ENCODE results near the gene ANKRD17. TPM values are rescaled to one million over a fixed set of nuclear protein-coding genes. Genes with fewer than 3 reads are reported as not detected.

The ANKRD17 gene
- total and polyA plus RNA-seq, 2 of the 4 experiments (the other 2 are of a cell fraction), result 28.5 to 75.3 TPM

DNA sequence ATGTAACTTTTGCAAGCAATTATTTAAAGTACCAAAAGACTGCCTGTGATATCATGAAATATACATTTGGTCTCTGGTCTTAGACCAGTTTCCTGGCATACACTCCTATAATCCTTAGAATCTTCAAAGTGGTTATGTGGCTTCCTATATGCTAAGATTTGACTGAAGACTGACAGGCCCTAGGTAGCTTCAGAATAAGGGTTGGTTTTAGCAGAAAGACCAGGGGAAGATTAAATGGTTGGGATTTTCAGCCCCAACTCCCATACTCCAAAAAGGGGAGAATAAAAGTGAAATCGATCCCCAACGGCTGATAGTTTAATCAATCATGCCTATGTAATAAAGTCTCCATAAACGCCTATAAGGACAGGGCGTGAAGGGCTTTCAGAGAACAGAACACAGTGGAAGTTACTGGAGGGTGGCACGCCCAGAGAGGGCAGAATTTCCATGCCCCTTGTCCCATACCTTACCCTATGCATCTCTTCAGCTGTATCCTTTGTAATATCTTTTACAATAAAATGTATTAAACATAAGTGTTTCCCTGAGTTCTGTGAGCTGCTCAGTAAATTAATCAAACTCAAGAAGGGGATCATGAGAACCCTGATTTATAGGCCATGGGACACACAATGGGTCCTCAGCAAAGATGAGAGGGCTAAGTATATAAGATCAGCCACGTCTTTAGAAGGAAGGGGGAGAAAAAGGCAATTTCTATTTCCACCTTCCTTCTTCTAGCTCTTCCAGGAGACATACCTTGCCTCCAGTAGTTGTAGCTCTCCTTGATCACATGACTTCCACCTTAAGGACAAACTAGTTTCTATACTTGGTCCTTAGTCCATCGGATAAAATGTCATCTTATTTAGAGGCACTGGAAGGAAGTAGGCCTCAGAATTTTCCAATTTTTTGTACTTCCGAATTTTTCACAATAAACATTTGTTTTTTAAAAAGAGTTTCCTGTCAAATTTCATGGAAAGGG is 26.8 kb downstream of the ANKRD17 start (continued):
- no peak for TF ChIP-seq RCOR1 (IDR thresholded peaks at IDR 0.05; ENCODE audit: insufficient replicate concordance, low read length)

DNA sequence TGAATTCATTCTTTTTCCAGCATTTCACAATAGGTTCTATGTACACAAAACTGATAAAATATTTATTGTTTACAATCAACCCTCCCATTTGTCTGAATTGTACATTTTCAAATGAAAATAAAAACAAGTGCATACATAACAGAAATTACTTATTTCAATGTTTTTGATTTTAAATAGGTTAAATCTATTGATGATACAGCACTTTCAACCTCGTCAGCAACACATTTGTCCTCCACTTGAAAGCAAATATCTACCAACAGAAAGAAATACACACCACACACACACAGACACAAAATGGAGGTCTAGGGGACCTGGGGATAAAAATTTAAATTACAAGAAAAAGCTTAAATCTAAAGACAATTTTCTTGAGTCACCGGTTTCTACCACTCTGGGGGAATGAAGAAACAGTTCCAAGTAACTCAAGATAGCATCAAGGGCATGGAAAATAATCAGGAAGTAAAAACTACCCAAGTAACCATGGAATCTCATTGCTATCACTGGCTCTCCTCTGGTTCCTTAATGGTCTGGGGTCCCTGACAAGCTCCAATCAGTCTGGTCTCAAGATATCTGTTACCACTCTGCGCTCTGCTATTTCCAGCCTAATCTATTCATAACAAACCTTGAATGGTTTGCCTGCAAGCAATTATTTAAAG is 27.6 kb downstream of the ANKRD17 start:
- Histone ChIP-seq H3K9ac (ENCODE audit: low read depth, low read length) (no peak overlapping the region), H3K36me3 (ENCODE audit: control insufficient read depth, insufficient read depth, low read length) (peaks cover 6% of the 10 kb centered on the region), H2AK9ac (replicated peaks; ENCODE audit: low read depth, low read length, poor library complexity) (no peak overlapping the region), H3K18ac (ENCODE audit: low read depth, low read length) (no peak overlapping the region), H3K79me1 (ENCODE audit: low read depth in 1 of 2, low read length in 2 of 2) (peaks cover 24 to 57% of the 10 kb centered on the region in 2 experiments), H3K56ac (ENCODE audit: extremely low read depth, insufficient read depth, low read length) (no peak overlapping the region), H4K20me1 (ENCODE audit: insufficient read depth, low read length) (peaks cover 13% of the 10 kb centered on the region), H2BK15ac (ENCODE audit: low read depth, low read length) (no peak overlapping the region), H3K4me2 (ENCODE audit: low read depth, low read length) (no peak overlapping the region), H3K27ac (ENCODE audit: insufficient read depth, low read length) (no peak overlapping the region), H4K91ac (ENCODE audit: insufficient read depth, low read depth, low read length) (no peak overlapping the region), H4K8ac (ENCODE audit: low read depth in 2 of 2, low read length in 2 of 2) (no peak overlapping the region), H4K5ac (ENCODE audit: low read depth, low read length) (no peak overlapping the region), H3K27me3 (ENCODE audit: control insufficient read depth, insufficient read depth, low read length) (no peaks in the 10 kb centered on the region), H3K4me3 (ENCODE audit: insufficient read depth, low read depth, low read length) (no peak overlapping the region), H3K4ac (ENCODE audit: low read depth, low read length) (no peak overlapping the region), H2BK5ac (ENCODE audit: low read depth, low read length, poor library complexity, severe bottlenecking) (no peak overlapping the region), H2BK120ac (ENCODE audit: low read depth, low read length) (no peak overlapping the region), H3K9me1 (ENCODE audit: insufficient read depth, low read length) (peaks cover 3% of the 10 kb centered on the region; the same call in 1 of the 2 replicates), H3K9me3 (ENCODE audit: control insufficient read depth, insufficient read depth, low read length) (no peaks in the 10 kb centered on the region), H2AFZ (replicated peaks; ENCODE audit: low read length, poor library complexity) (no peak overlapping the region), H3K4me1 (ENCODE audit: control insufficient read depth, insufficient read depth, low read length) (no peaks in the 10 kb centered on the region), H2AK5ac (ENCODE audit: low read depth, low read length) (no peak overlapping the region), H2BK20ac (ENCODE audit: low read depth, low read length) (no peak overlapping the region), H3K23ac (ENCODE audit: low read depth, low read length) (no peak overlapping the region), H3K14ac (replicated peaks; ENCODE audit: low read depth, low read length) (no peak overlapping the region)
- dilution Hi-C loops (cut with HindIII; ENCODE audit: low sequenced_read_pairs, unreplicated experiment) (no loop called here), in situ Hi-C loops (cut with MboI; ENCODE audit: low sequenced_read_pairs) (no loop called here), intact Hi-C loops (cut with micrococcal nuclease) (loop anchor here (5.0 kb wide), 1 partner anchor 149 kb away; no protein-coding TSS in a partner anchor)
- no CpG with 5 or more reads among the region's 3 CpGs for WGBS, 2 experiments (ENCODE audit: extremely low coverage in 2 of 2, insufficient read length in 1 of 2)
- DNase-seq (no peak), ATAC-seq (ENCODE audit: low read depth) (no peak)
- TF ChIP-seq, protein P1, sequence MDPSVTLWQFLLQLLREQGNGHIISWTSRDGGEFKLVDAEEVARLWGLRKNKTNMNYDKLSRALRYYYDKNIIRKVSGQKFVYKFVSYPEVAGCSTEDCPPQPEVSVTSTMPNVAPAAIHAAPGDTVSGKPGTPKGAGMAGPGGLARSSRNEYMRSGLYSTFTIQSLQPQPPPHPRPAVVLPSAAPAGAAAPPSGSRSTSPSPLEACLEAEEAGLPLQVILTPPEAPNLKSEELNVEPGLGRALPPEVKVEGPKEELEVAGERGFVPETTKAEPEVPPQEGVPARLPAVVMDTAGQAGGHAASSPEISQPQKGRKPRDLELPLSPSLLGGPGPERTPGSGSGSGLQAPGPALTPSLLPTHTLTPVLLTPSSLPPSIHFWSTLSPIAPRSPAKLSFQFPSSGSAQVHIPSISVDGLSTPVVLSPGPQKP (IDR thresholded peaks at IDR 0.05; ENCODE audit: borderline replicate concordance, low read depth, low read length), result no peak
- TF ChIP-seq MAZ (IDR thresholded peaks at IDR 0.05; ENCODE audit: borderline replicate concordance, low read depth, low read length) (no peak), MAFK (IDR thresholded peaks at IDR 0.05; ENCODE audit: low read depth, low read length) (no peak), CHD1 (IDR thresholded peaks at IDR 0.05; ENCODE audit: low read depth, low read length) (no peak), RFX5 (IDR thresholded peaks at IDR 0.05; ENCODE audit: low read depth, low read length) (no peak), MXI1 (IDR thresholded peaks at IDR 0.05; ENCODE audit: borderline replicate concordance, low read depth, low read length) (no peak), SMC3 (IDR thresholded peaks at IDR 0.05; ENCODE audit: low read depth, low read length) (no peak), NFE2L2 (IDR thresholded peaks at IDR 0.05; ENCODE audit: low read depth, low read length) (no peak), RAD21 (IDR thresholded peaks at IDR 0.05; ENCODE audit: low read length) (no peak), POLR2A (IDR thresholded peaks at IDR 0.05; ENCODE audit: low read depth, low read length) (no peak), CEBPB (IDR thresholded peaks at IDR 0.05; ENCODE audit: low read depth, low read length) (no peak)
- TF ChIP-seq, protein P2, sequence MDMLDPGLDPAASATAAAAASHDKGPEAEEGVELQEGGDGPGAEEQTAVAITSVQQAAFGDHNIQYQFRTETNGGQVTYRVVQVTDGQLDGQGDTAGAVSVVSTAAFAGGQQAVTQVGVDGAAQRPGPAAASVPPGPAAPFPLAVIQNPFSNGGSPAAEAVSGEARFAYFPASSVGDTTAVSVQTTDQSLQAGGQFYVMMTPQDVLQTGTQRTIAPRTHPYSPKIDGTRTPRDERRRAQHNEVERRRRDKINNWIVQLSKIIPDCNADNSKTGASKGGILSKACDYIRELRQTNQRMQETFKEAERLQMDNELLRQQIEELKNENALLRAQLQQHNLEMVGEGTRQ (IDR thresholded peaks at IDR 0.05; ENCODE audit: low read depth, low read length), result no peak
- ChIA-PET CTCF (no interaction called here), POLR2A (ENCODE audit: unreplicated experiment) (no interaction called here)
- BruUV-seq (replicated peaks), result no TSS peak

Measured in IMR-90 (cell line).